HepG2 (cell line): ENCODE data around the gene FGF14. TPM values are rescaled to one million over a fixed set of nuclear protein-coding genes. Genes with fewer than 3 reads are reported as not detected.

Experiments used
- ATAC-seq: fragments of 200-7000 bp; cut with Tn5 transposase; 3 replicates; pipeline ENCODE4 v1.9.1; 2020; ENCODE audit warnings: mild to moderate bottlenecking, moderate library complexity
- BruUV-seq: library from RNA; stranded (reverse); fragments of 400-500 nt; replicated peaks from 2 replicates; lab custom pipeline; 2021; lab: Mats Ljungman, UMichigan
- CTCF ChIA-PET: fragments of 300-600 bp; formaldehyde crosslinking; extraction: SDS; loops from one replicate; lab custom pipeline; 2021; ENCODE audit warnings: low total read pairs, inconsistent platforms, low intra/inter-chr PET ratio; lab: Yijun Ruan, JAX
- POLR2A ChIA-PET: fragments of 350-600 bp; sonication (Branson Sonifier 250); formaldehyde crosslinking; loops from one replicate; lab custom pipeline; 2020; ENCODE audit warnings: antibody characterized with exemption, inconsistent platforms; lab: Yijun Ruan, JAX
- DNase-seq: peaks from one replicate; pipeline ENCODE4 v3.0.0-alpha.2; 2015; ENCODE audit warnings: low spot score
- FAIRE-seq: peaks from 3 replicates; lab custom pipeline; 2011; peaks lifted over from hg19 to GRCh38; lab: Jason Lieb, UNC
- H2AFZ ChIP-seq: one replicate; pipeline ENCODE4 v1.6.1; 2011; ENCODE audit warnings: low read length, inconsistent platforms
- H3K27ac ChIP-seq: fragments of 300-600 bp; 3 replicates; pipeline ENCODE4 v1.8.0; 2011; ENCODE audit warnings: mixed run types, mild to moderate bottlenecking, mixed read lengths, low read length, inconsistent platforms; ENCODE audit not compliant: insufficient read depth; ENCODE audit errors: extremely low read length
- H3K27me3 ChIP-seq, 2 experiments: fragments of 200-600 bp in 1 of 2; 2 replicates in 1 of 2; 3 replicates in 1 of 2; pipeline versions ENCODE4 v1.6.0 to v1.8.0; 2011; ENCODE audit warnings: low read length in 2 of 2, mild to moderate bottlenecking in 2 of 2, moderate library complexity in 2 of 2, inconsistent platforms in 1 of 2; ENCODE audit not compliant: insufficient read depth in 2 of 2, control insufficient read depth in 1 of 2
- H3K36me3 ChIP-seq, 2 experiments: fragments of 200-600 bp in 1 of 2; replicated peaks in 1 of 2; 2 replicates in 1 of 2; 3 replicates in 1 of 2; pipeline versions ENCODE4 v1.5.1 to v1.8.0; 2011; ENCODE audit warnings: low read length in 2 of 2, inconsistent platforms in 1 of 2; ENCODE audit not compliant: insufficient read depth in 2 of 2, control insufficient read depth in 1 of 2
- H3K4me1 ChIP-seq: 2 replicates; pipeline ENCODE4 v1.5.1; 2012; ENCODE audit warnings: low read length, inconsistent platforms; ENCODE audit not compliant: insufficient read depth
- H3K4me2 ChIP-seq: 2 replicates; pipeline ENCODE4 v1.6.0; 2011; ENCODE audit warnings: low read depth, low read length, inconsistent platforms
- H3K4me3 ChIP-seq, 3 experiments: fragments of 200-600 bp in 1 of 3; sonication (generic), shearing (Covaris generic) in 1 of 3; replicated peaks in 1 of 3; 2 replicates each; pipeline ENCODE4 v1.5.1; 2011 to 2016; ENCODE audit warnings: low read length in 3 of 3, inconsistent platforms in 2 of 3, low read depth in 2 of 3, mild to moderate bottlenecking in 2 of 3, control low read depth in 1 of 3, mixed read lengths in 1 of 3; ENCODE audit not compliant: insufficient read depth in 1 of 3
- H3K79me2 ChIP-seq: one replicate; pipeline ENCODE4 v1.6.1; 2011; ENCODE audit warnings: low read length, inconsistent platforms; ENCODE audit not compliant: insufficient read depth
- H3K9ac ChIP-seq: 2 replicates; pipeline ENCODE4 v1.6.0; 2011; ENCODE audit warnings: mild to moderate bottlenecking, low read depth, low read length, inconsistent platforms; ENCODE audit not compliant: insufficient read depth
- H3K9me3 ChIP-seq: 2 replicates; pipeline ENCODE4 v1.5.1; 2012; ENCODE audit warnings: mild to moderate bottlenecking, low read length
- H4K20me1 ChIP-seq: 2 replicates; pipeline ENCODE4 v1.6.0; 2011; ENCODE audit warnings: inconsistent platforms, mild to moderate bottlenecking, low read length, moderate library complexity; ENCODE audit not compliant: insufficient read depth
- ETV6 ChIP-seq: sonication (generic); formaldehyde crosslinking; conservative IDR thresholded peaks from 2 replicates; pipeline ENCODE4 v1.4.0; 2020; ENCODE audit warnings: missing genetic modification reagents
- WGBS: methylation state at CpG from one replicate; pipeline ENCODE4 v1.1.6; 2017; ENCODE audit warnings: low lambda C conversion rate; 5-methylcytosine and 5-hydroxymethylcytosine counted together
- in situ Hi-C: cut with HindIII; loops from 2 replicates; pipeline ENCODE4 v1.10.0; 2017; ENCODE audit warnings: low pct_unique_long_range_greater_than_20kb; ENCODE audit not compliant: extremely low pct_ligation_motif_present
- intact Hi-C: fragments of 100-400 bp; cut with micrococcal nuclease; formaldehyde crosslinking; loops from one replicate; pipeline ENCODE4 v1.10.0; 2022; ENCODE audit not compliant: unreplicated experiment
- polyA plus RNA-seq, 8 experiments: library from polyadenylated mRNA; depleted of rRNA in 3 of 8; stranded (reverse) in 7 of 8; unstranded in 1 of 8; fragments of >200 nt; fragmentation: Illumina TruSeq in 4 of 8; extraction: Trizol in 4 of 8; gene quantifications; 2 replicates each; pipeline versions ENCODE4 v1.2.1 to v1.2.3, GENCODE V29; 2011 to 2016; ENCODE audit warnings: low read depth in 4 of 8, missing spikeins in 1 of 8, mixed read lengths in 1 of 8; ENCODE audit not compliant: insufficient read depth in 1 of 8
- total RNA-seq, 5 experiments: library from RNA; depleted of rRNA; stranded (reverse); fragments of >200 nt; fragmentation: Illumina TruSeq; extraction: Trizol; gene quantifications; 2 replicates each; pipeline ENCODE4 v1.2.3, GENCODE V29; 2016; ENCODE audit warnings: low read depth in 1 of 5
- TF ChIP-seq, protein P1 (sequence below), 2 experiments: sonication (generic) in 1 of 2; formaldehyde crosslinking in 1 of 2; IDR thresholded peaks; 2 replicates each; pipeline versions ENCODE4 v1.4.0 to v1.6.1; 2016 to 2020; ENCODE audit warnings: borderline replicate concordance in 1 of 2, low read depth in 1 of 2, mild to moderate bottlenecking in 1 of 2, missing genetic modification reagents in 1 of 2

FGF14 gene
- total and polyA plus RNA-seq, 2 of the 13 experiments (the other 11 are each of a cell fraction or from before 2014, with no cell fraction given) = not detected

DNA sequence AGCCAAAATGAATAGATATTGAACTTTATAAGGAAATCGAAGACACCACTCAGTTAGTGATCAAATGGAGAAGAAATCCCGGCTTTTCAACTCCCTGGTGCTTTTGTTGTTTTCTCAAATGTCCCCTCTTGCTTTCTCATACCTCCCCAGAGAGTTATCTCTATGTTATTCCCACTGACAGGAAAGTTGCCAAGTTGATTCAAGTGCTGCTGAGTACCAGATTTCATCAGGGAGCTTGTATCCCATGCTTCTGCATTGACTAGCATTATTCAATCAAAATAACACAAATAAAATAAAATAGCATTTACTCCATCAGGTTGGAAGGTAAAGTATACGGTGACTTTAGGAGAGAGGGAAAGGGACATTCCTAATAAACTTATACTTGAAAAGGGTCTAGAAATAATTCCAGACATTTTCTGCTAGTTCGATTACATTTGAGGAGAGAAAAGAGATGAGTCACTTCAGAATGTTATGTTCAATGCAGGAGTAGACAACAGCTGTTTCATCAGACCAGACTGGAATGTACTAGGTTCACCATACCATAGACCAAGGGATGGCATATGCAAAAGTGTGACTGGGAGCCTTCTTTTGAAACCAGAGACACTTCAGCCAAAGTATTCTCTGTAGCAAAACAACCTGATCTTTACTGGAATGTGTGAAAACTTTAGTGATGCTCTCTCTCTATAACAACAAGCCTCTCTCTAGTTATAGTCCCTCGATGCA is 397.8 kb downstream of the FGF14 start:
- Histone ChIP-seq H3K27ac (no peak overlapping the region), H3K4me1 (no peaks in the 10 kb centered on the region), H2AFZ (no peak overlapping the region), H3K27me3 (no peaks in the 10 kb centered on the region), H3K9ac (no peak overlapping the region), H3K79me2 (no peaks in the 10 kb centered on the region), H3K4me2 (no peak overlapping the region), H3K4me3 (no peak overlapping the region), H3K36me3 (no peaks in the 10 kb centered on the region), H4K20me1 (no peaks in the 10 kb centered on the region), H3K9me3 (no peaks in the 10 kb centered on the region)
- WGBS = 2% methylated on average over 5 of the region's 5 CpGs
- no peak for ATAC-seq
- no peak for FAIRE-seq
- intact Hi-C loops (no loop called here), in situ Hi-C loops (no loop called here)
- TF ChIP-seq, protein P1, sequence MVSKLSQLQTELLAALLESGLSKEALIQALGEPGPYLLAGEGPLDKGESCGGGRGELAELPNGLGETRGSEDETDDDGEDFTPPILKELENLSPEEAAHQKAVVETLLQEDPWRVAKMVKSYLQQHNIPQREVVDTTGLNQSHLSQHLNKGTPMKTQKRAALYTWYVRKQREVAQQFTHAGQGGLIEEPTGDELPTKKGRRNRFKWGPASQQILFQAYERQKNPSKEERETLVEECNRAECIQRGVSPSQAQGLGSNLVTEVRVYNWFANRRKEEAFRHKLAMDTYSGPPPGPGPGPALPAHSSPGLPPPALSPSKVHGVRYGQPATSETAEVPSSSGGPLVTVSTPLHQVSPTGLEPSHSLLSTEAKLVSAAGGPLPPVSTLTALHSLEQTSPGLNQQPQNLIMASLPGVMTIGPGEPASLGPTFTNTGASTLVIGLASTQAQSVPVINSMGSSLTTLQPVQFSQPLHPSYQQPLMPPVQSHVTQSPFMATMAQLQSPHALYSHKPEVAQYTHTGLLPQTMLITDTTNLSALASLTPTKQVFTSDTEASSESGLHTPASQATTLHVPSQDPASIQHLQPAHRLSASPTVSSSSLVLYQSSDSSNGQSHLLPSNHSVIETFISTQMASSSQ (IDR thresholded peaks at IDR 0.05; ENCODE audit: low read depth) = no peak
- TF ChIP-seq, protein P1 (CRISPR knock-in tag; IDR thresholded peaks at IDR 0.05; ENCODE audit: borderline replicate concordance) = no peak
- TF ChIP-seq ETV6 (CRISPR knock-in tag) = no peak
- ChIA-PET CTCF (no interaction called here), POLR2A (no interaction called here)
- no peak for DNase-seq
- no TSS peak for BruUV-seq
